HFF-Myc (cell line): ENCODE data around the gene NTSR1.

ENCODE experiments used
- DNase-seq: peaks from one replicate; pipeline ENCODE4 v3.0.0-alpha.2; 2011; ENCODE audit warnings: low read depth; ENCODE audit errors: extremely low read depth
- H3K4me3 ChIP-seq: replicated peaks from 2 replicates; pipeline ENCODE4 v1.5.1; 2011; ENCODE audit warnings: low read depth, mild to moderate bottlenecking, control low read depth, low read length
- CTCF ChIP-seq: IDR thresholded peaks from 2 replicates; pipeline ENCODE4 v1.5.1; 2012; ENCODE audit warnings: mild to moderate bottlenecking, low read depth, low read length, control low read depth; ENCODE audit errors: missing control alignments

Gene NTSR1

GRCh38 chr20:62793757-62794006 is 85.0 kb downstream of the NTSR1 start:
- TF ChIP-seq CTCF = no peak
- no peak overlapping the region for H3K4me3 ChIP-seq
- DNase-seq = no peak

GRCh38 chr20:62794007-62794724 is 85.5 kb downstream of the NTSR1 start:
- DNase-seq = peak; percentile 78
- no peak for TF ChIP-seq CTCF
- H3K4me3 ChIP-seq = peak overlapping the region; percentile 55

GRCh38 chr20:62795023-62795761 is 86.6 kb downstream of the NTSR1 start:
- no peak for TF ChIP-seq CTCF
- DNase-seq = no peak
- H3K4me3 ChIP-seq = peak overlapping the region; percentile 55

GRCh38 chr20:62796699-62797491 is 88.3 kb downstream of the NTSR1 start:
- DNase-seq = no peak
- H3K4me3 ChIP-seq = peak overlapping the region; percentile 67
- TF ChIP-seq CTCF = no peak

- no peak for DNase-seq
- H3K4me3 ChIP-seq = peak overlapping the region; percentile 67
- no peak for TF ChIP-seq CTCF
These were observed 89.3 kb downstream of the NTSR1 start for GRCh38 chr20:62797671-62798532.

- H3K4me3 ChIP-seq = no peak overlapping the region
- DNase-seq = no peak
- no peak for TF ChIP-seq CTCF
These were observed 90.4 kb downstream of the NTSR1 start for GRCh38 chr20:62799036-62799435.
